HepG2 (cell line): ENCODE results near the gene RXFP1. TPM values are rescaled to one million over a fixed set of nuclear protein-coding genes. Genes with fewer than 3 reads are reported as not detected.

Experiments
- ATAC-seq: fragments of 200-7000 bp; cut with Tn5 transposase; 3 replicates; pipeline ENCODE4 v1.9.1; 2020; ENCODE audit warnings: mild to moderate bottlenecking, moderate library complexity
- BruUV-seq: library from RNA; stranded (reverse); fragments of 400-500 nt; replicated peaks from 2 replicates; lab custom pipeline; 2021; lab: Mats Ljungman, UMichigan
- CTCF ChIA-PET: fragments of 300-600 bp; formaldehyde crosslinking; extraction: SDS; loops from one replicate; lab custom pipeline; 2021; ENCODE audit warnings: low total read pairs, inconsistent platforms, low intra/inter-chr PET ratio; lab: Yijun Ruan, JAX
- POLR2A ChIA-PET: fragments of 350-600 bp; sonication (Branson Sonifier 250); formaldehyde crosslinking; loops from one replicate; lab custom pipeline; 2020; ENCODE audit warnings: antibody characterized with exemption, inconsistent platforms; lab: Yijun Ruan, JAX
- DNase-seq: peaks from one replicate; pipeline ENCODE4 v3.0.0-alpha.2; 2015; ENCODE audit warnings: low spot score
- FAIRE-seq: peaks from 3 replicates; lab custom pipeline; 2011; peaks lifted over from hg19 to GRCh38; lab: Jason Lieb, UNC
- H2AFZ ChIP-seq: one replicate; pipeline ENCODE4 v1.6.1; 2011; ENCODE audit warnings: low read length, inconsistent platforms
- H3K27ac ChIP-seq: fragments of 300-600 bp; 3 replicates; pipeline ENCODE4 v1.8.0; 2011; ENCODE audit warnings: mixed run types, mild to moderate bottlenecking, mixed read lengths, low read length, inconsistent platforms; ENCODE audit not compliant: insufficient read depth; ENCODE audit errors: extremely low read length
- H3K27me3 ChIP-seq, 2 experiments: fragments of 200-600 bp in 1 of 2; 2 replicates in 1 of 2; 3 replicates in 1 of 2; pipeline versions ENCODE4 v1.6.0 to v1.8.0; 2011; ENCODE audit warnings: low read length in 2 of 2, mild to moderate bottlenecking in 2 of 2, moderate library complexity in 2 of 2, inconsistent platforms in 1 of 2; ENCODE audit not compliant: insufficient read depth in 2 of 2, control insufficient read depth in 1 of 2
- H3K36me3 ChIP-seq, 2 experiments: fragments of 200-600 bp in 1 of 2; replicated peaks in 1 of 2; 2 replicates in 1 of 2; 3 replicates in 1 of 2; pipeline versions ENCODE4 v1.5.1 to v1.8.0; 2011; ENCODE audit warnings: low read length in 2 of 2, inconsistent platforms in 1 of 2; ENCODE audit not compliant: insufficient read depth in 2 of 2, control insufficient read depth in 1 of 2
- H3K4me1 ChIP-seq: 2 replicates; pipeline ENCODE4 v1.5.1; 2012; ENCODE audit warnings: low read length, inconsistent platforms; ENCODE audit not compliant: insufficient read depth
- H3K4me2 ChIP-seq: 2 replicates; pipeline ENCODE4 v1.6.0; 2011; ENCODE audit warnings: low read depth, low read length, inconsistent platforms
- H3K4me3 ChIP-seq, 3 experiments: fragments of 200-600 bp in 1 of 3; sonication (generic), shearing (Covaris generic) in 1 of 3; replicated peaks in 1 of 3; 2 replicates each; pipeline ENCODE4 v1.5.1; 2011 to 2016; ENCODE audit warnings: low read length in 3 of 3, inconsistent platforms in 2 of 3, low read depth in 2 of 3, mild to moderate bottlenecking in 2 of 3, control low read depth in 1 of 3, mixed read lengths in 1 of 3; ENCODE audit not compliant: insufficient read depth in 1 of 3
- H3K79me2 ChIP-seq: one replicate; pipeline ENCODE4 v1.6.1; 2011; ENCODE audit warnings: low read length, inconsistent platforms; ENCODE audit not compliant: insufficient read depth
- H3K9ac ChIP-seq: 2 replicates; pipeline ENCODE4 v1.6.0; 2011; ENCODE audit warnings: mild to moderate bottlenecking, low read depth, low read length, inconsistent platforms; ENCODE audit not compliant: insufficient read depth
- H3K9me3 ChIP-seq: 2 replicates; pipeline ENCODE4 v1.5.1; 2012; ENCODE audit warnings: mild to moderate bottlenecking, low read length
- H4K20me1 ChIP-seq: 2 replicates; pipeline ENCODE4 v1.6.0; 2011; ENCODE audit warnings: inconsistent platforms, mild to moderate bottlenecking, low read length, moderate library complexity; ENCODE audit not compliant: insufficient read depth
- ATM ChIP-seq: fragments of 450-650 bp; IDR thresholded peaks from 2 replicates; pipeline ENCODE4 v1.7.1; 2017; ENCODE audit warnings: mild to moderate bottlenecking, borderline replicate concordance
- CREB1 ChIP-seq, 2 experiments: fragments of 450-650 bp in 1 of 2; IDR thresholded peaks; 2 replicates each; pipeline ENCODE4 v1.6.1; 2016 to 2017; ENCODE audit warnings: control low read depth in 1 of 2, mild to moderate bottlenecking in 1 of 2, missing compliant biosample characterization in 1 of 2, missing genetic modification characterization in 1 of 2
- CREB3 ChIP-seq: sonication (generic); formaldehyde crosslinking; IDR thresholded peaks from 2 replicates; pipeline ENCODE4 v1.5.0; 2020; ENCODE audit warnings: missing genetic modification reagents
- FOSL1 ChIP-seq: sonication (generic); formaldehyde crosslinking; IDR thresholded peaks from 2 replicates; pipeline ENCODE4 v1.9.0; 2021; ENCODE audit warnings: missing genetic modification reagents, borderline replicate concordance
- IKZF4 ChIP-seq: sonication (generic); formaldehyde crosslinking; IDR thresholded peaks from 2 replicates; pipeline ENCODE4 v1.5.1; 2020; ENCODE audit warnings: borderline replicate concordance, mild to moderate bottlenecking, low read depth, missing genetic modification reagents; ENCODE audit errors: not compliant biosample characterization
- IRF1 ChIP-seq: sonication (generic); formaldehyde crosslinking; IDR thresholded peaks from 2 replicates; pipeline ENCODE4 v1.4.0; 2020; ENCODE audit warnings: low read depth, mild to moderate bottlenecking, missing genetic modification reagents
- JARID2 ChIP-seq: sonication (generic); formaldehyde crosslinking; IDR thresholded peaks from 2 replicates; pipeline ENCODE4 v1.8.1; 2023; ENCODE audit warnings: missing genetic modification reagents, inconsistent platforms; ENCODE audit not compliant: insufficient replicate concordance
- KLF6 ChIP-seq: IDR thresholded peaks from 2 replicates; pipeline ENCODE4 v1.8.0; 2016; ENCODE audit warnings: missing biosample characterization, missing genetic modification reagents
- MEIS2 ChIP-seq: sonication (generic); formaldehyde crosslinking; IDR thresholded peaks from 2 replicates; pipeline ENCODE4 v1.9.0; 2021; ENCODE audit warnings: mild to moderate bottlenecking, missing genetic modification reagents
- NCOR1 ChIP-seq: fragments of 200-600 bp; sonication (generic); IDR thresholded peaks from 2 replicates; pipeline ENCODE4 v1.7.0; 2017; ENCODE audit warnings: antibody characterized with exemption, low read length, borderline replicate concordance
- PITX1 ChIP-seq: sonication (generic); formaldehyde crosslinking; IDR thresholded peaks from 2 replicates; pipeline ENCODE4 v1.5.1; 2020; ENCODE audit warnings: mild to moderate bottlenecking, missing genetic modification reagents
- SALL2 ChIP-seq: sonication (generic); formaldehyde crosslinking; IDR thresholded peaks from 2 replicates; pipeline ENCODE4 v1.8.1; 2023; ENCODE audit warnings: mild to moderate bottlenecking, missing genetic modification reagents, inconsistent platforms
- SIN3A ChIP-seq: IDR thresholded peaks from 2 replicates; pipeline ENCODE4 v1.6.1; 2011; ENCODE audit warnings: low read depth, mild to moderate bottlenecking, control low read depth, low read length, borderline replicate concordance
- SMAD3 ChIP-seq: sonication (generic); formaldehyde crosslinking; IDR thresholded peaks from 2 replicates; pipeline ENCODE4 v1.4.0; 2020; ENCODE audit warnings: missing genetic modification reagents
- U2AF1 ChIP-seq: fragments of 200-400 bp; formaldehyde crosslinking; optimal IDR thresholded peaks from 2 replicates; pipeline ENCODE3; 2017; ENCODE audit warnings: mild to moderate bottlenecking, low read depth, low read length
- ZFYVE20 ChIP-seq: sonication (generic); formaldehyde crosslinking; IDR thresholded peaks from 2 replicates; pipeline ENCODE4 v1.8.0; 2023; ENCODE audit warnings: low read depth, mild to moderate bottlenecking, moderate library complexity, missing genetic modification reagents, borderline replicate concordance
- ZMAT5 ChIP-seq: sonication (generic); formaldehyde crosslinking; IDR thresholded peaks from 2 replicates; pipeline ENCODE4 v1.5.0; 2020; ENCODE audit warnings: mild to moderate bottlenecking, low read depth, missing genetic modification reagents, borderline replicate concordance
- ZNF597 ChIP-seq: sonication (generic); formaldehyde crosslinking; IDR thresholded peaks from 2 replicates; pipeline ENCODE4 v1.5.0; 2020; ENCODE audit warnings: missing genetic modification reagents
- ZNF616 ChIP-seq: sonication (generic); formaldehyde crosslinking; IDR thresholded peaks from 2 replicates; pipeline ENCODE4 v1.5.0; 2020; ENCODE audit warnings: low read depth, mild to moderate bottlenecking, missing genetic modification reagents
- ZSCAN29 ChIP-seq: sonication (generic); formaldehyde crosslinking; conservative IDR thresholded peaks from 2 replicates; pipeline ENCODE4 v1.4.0; 2020; ENCODE audit warnings: mild to moderate bottlenecking, missing genetic modification reagents
- WGBS: methylation state at CpG from one replicate; pipeline ENCODE4 v1.1.6; 2017; ENCODE audit warnings: low lambda C conversion rate; 5-methylcytosine and 5-hydroxymethylcytosine counted together
- in situ Hi-C: cut with HindIII; loops from 2 replicates; pipeline ENCODE4 v1.10.0; 2017; ENCODE audit warnings: low pct_unique_long_range_greater_than_20kb; ENCODE audit not compliant: extremely low pct_ligation_motif_present
- intact Hi-C: fragments of 100-400 bp; cut with micrococcal nuclease; formaldehyde crosslinking; loops from one replicate; pipeline ENCODE4 v1.10.0; 2022; ENCODE audit not compliant: unreplicated experiment
- polyA plus RNA-seq, 8 experiments: library from polyadenylated mRNA; depleted of rRNA in 3 of 8; stranded (reverse) in 7 of 8; unstranded in 1 of 8; fragments of >200 nt; fragmentation: Illumina TruSeq in 4 of 8; extraction: Trizol in 4 of 8; gene quantifications; 2 replicates each; pipeline versions ENCODE4 v1.2.1 to v1.2.3, GENCODE V29; 2011 to 2016; ENCODE audit warnings: low read depth in 4 of 8, missing spikeins in 1 of 8, mixed read lengths in 1 of 8; ENCODE audit not compliant: insufficient read depth in 1 of 8
- total RNA-seq, 5 experiments: library from RNA; depleted of rRNA; stranded (reverse); fragments of >200 nt; fragmentation: Illumina TruSeq; extraction: Trizol; gene quantifications; 2 replicates each; pipeline ENCODE4 v1.2.3, GENCODE V29; 2016; ENCODE audit warnings: low read depth in 1 of 5

Gene RXFP1
- total and polyA plus RNA-seq, 2 of the 13 experiments (the other 11 are each of a cell fraction or from before 2014, with no cell fraction given): not detected

GRCh38 chr4:158571736-158572135 is 50.1 kb downstream of the RXFP1 start:
- H2AFZ ChIP-seq: no peak overlapping the region
- FAIRE-seq: no peak

More at GRCh38 chr4:158571736-158572135, 50.1 kb downstream of the RXFP1 start:
- Histone ChIP-seq H3K9ac (no peak overlapping the region), H4K20me1 (no peaks in the 10 kb centered on the region), H3K79me2 (no peaks in the 10 kb centered on the region), H3K27me3 (peaks cover 0 to 8% of the 10 kb centered on the region in 2 experiments; a peak in 2 of 5 replicates), H3K36me3 (no peaks in the 10 kb centered on the region), H3K4me3 (no peak overlapping the region), H3K9me3 (no peaks in the 10 kb centered on the region), H3K4me2 (no peak overlapping the region), H3K4me1 (no peaks in the 10 kb centered on the region)
- no TSS peak for BruUV-seq
- DNase-seq: no peak
- no peak for ATAC-seq
- 19% methylated on average over 6 of the region's 6 CpGs for WGBS
- in situ Hi-C loops: no loop called here
- TF ChIP-seq PITX1 (CRISPR knock-in tag) (no peak), CREB3 (CRISPR knock-in tag) (no peak), KLF6 (no peak), ZFYVE20 (no peak), CREB1 (IDR thresholded peaks at IDR 0.05) (no peak), CREB1 (CRISPR knock-in tag; IDR thresholded peaks at IDR 0.05) (no peak), SIN3A (no peak), ZMAT5 (no peak), ZNF616 (CRISPR knock-in tag) (no peak), U2AF1 (no peak), ATM (no peak), IKZF4 (CRISPR knock-in tag) (no peak), SMAD3 (no peak), JARID2 (CRISPR knock-in tag) (no peak), FOSL1 (no peak), ZSCAN29 (CRISPR knock-in tag) (no peak), ZNF597 (CRISPR knock-in tag) (no peak), MEIS2 (CRISPR knock-in tag) (no peak), IRF1 (no peak), NCOR1 (no peak), SALL2 (no peak)
- TF ChIP-seq, all 625 proteins: peak for 0
- ChIA-PET CTCF (no interaction called here), POLR2A (no interaction called here)
- H3K27ac ChIP-seq: no peak overlapping the region
- intact Hi-C loops: no loop called here
